Measurements from ENCODE around the gene TP73.

TP73 gene

DNA sequence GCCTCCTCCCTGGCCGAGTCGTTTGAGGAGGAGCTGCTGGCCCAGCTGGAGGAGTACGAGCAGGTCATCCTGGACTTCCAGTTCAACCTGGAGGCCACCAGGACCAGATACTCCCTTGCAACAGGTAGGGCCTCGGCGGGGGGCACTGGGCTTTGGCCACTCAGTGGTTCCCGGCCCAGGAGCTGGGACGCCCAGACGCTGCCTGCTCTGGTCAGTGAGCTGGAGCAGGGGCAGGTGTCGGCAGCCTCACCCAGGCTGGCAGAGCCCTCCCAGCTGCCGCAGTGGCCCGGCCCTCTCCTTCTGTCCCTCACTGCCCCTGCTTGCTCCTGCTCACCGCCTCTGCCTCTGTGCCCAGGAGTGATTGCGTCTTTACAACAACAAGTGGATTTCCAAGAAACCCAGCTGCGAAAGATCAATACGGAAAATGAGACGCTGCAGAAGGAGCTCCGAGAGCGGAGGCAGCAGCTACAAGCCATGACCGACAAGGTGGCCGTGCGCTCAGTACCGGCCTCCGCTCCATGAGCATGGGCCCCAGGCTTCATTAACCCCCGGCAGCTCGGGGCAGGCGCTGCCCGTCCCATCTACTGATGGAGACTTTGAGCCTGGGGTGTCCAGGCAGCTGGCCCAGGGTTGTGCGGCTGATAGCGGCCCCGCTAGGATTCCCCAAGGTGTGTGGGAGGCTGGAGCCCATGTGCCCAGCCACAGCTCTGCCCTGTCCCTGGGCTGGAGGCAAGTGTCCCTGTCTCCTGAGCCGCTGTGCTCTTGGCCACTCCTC, 111.2 kb downstream of the TP73 start:
- ChIA-PET CTCF (no interaction called here), POLR2A (no interaction called here)
- no peak for DNase-seq (ENCODE audit: extremely low spot score)
- TF ChIP-seq L3MBTL2 (conservative IDR thresholded peaks at IDR 0.05): no peak
- no peak for TF ChIP-seq BHLHE40 (IDR thresholded peaks at IDR 0.05; ENCODE audit: borderline replicate concordance)
- TF ChIP-seq, protein P1, sequence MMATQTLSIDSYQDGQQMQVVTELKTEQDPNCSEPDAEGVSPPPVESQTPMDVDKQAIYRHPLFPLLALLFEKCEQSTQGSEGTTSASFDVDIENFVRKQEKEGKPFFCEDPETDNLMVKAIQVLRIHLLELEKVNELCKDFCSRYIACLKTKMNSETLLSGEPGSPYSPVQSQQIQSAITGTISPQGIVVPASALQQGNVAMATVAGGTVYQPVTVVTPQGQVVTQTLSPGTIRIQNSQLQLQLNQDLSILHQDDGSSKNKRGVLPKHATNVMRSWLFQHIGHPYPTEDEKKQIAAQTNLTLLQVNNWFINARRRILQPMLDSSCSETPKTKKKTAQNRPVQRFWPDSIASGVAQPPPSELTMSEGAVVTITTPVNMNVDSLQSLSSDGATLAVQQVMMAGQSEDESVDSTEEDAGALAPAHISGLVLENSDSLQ (IDR thresholded peaks at IDR 0.05): no peak
- no peak for TF ChIP-seq HDGF (IDR thresholded peaks at IDR 0.05; ENCODE audit: borderline replicate concordance)
- no peak for TF ChIP-seq FOXA1 (IDR thresholded peaks at IDR 0.05)
- no peak for TF ChIP-seq ZNF384 (IDR thresholded peaks at IDR 0.05)
- no peak for TF ChIP-seq SUZ12 (IDR thresholded peaks at IDR 0.05)
- no peak for TF ChIP-seq ARNT (IDR thresholded peaks at IDR 0.05)
- TF ChIP-seq FOXK2 (IDR thresholded peaks at IDR 0.05): no peak
- no peak for TF ChIP-seq ELF4 (IDR thresholded peaks at IDR 0.05)
- no peak for TF ChIP-seq NFRKB (IDR thresholded peaks at IDR 0.05)
- no peak for TF ChIP-seq TARDBP (IDR thresholded peaks at IDR 0.05)

DNA sequence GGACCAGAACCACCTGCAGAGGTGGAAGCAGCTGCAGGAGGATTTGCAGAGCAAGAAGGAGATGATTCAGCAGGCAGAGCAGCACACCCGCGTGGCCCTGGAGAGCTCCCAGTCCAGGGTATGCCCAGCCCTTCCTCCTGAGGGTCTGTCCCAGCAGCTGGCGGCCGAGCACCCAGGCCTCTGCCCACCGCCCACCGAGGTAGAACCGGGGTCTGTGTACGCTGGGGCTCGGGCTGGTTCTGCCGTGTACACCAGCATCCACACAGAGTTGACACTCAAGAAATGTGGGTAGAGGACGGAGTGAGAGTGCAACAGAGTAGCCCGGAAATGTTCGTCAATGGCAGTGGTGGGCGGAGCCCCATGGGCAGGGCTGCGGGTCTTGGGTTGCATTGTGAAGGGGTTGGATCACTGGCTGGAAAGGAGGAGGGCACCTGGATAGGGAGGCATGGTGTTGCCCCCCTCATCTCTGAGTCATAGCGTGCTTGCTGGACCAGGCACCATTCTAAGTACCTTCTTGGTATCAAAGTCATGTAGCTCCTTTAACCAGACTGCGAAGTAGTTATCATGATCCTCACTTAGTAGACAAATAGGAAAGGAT, 115.1 kb downstream of the TP73 start:
- no peak for DNase-seq (ENCODE audit: extremely low spot score)
- TF ChIP-seq FOXA1 (IDR thresholded peaks at IDR 0.05): no peak
- POLR2A ChIA-PET: interaction anchor here (1.1 kb wide), 1 partner anchor 12 kb away, joined by 4 read pairs; no protein-coding TSS in a partner anchor
- CTCF ChIA-PET: interaction anchor here (0.6 to 0.7 kb wide), 2 partner anchors 30 to 1895 kb away, joined by 3 read pairs; no protein-coding TSS in a partner anchor

DNA sequence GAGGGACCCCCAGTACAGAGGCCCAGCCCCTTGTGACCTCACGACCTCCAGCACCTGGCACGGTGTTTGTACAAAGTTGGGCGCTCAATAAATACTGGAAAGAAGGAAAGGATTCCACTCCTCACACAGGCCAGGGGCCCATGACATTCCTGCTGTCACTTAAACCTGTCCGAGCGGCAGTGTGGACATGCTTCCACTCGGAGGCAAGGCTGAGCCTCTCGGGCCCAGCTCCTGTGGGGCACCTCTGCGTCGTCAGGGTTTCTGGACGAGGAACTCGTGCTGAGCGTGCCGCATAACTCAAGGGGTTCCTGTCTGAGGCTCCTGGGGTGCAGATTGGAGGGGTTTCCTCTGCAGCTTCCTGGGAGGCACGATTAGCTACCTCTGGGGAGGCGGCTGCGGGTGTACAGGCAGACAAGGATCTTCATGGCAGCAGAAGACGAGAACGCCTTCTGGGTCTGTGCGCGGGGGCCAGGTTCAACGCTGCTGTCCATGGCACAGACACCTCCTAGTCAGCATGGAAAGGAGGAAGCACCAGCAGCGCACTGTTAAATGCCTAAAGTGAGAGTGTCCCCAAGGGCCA, 116.6 kb downstream of the TP73 start:
- TF ChIP-seq FOXK2 (IDR thresholded peaks at IDR 0.05) (no peak), TARDBP (IDR thresholded peaks at IDR 0.05) (no peak)
- no peak for DNase-seq (ENCODE audit: extremely low spot score)
- ChIA-PET CTCF (interaction anchor here (0.5 kb wide), 1 partner anchor 241 kb away, joined by 5 read pairs; no protein-coding TSS in a partner anchor), POLR2A (interaction anchor here (3.0 kb wide), 1 partner anchor 27 kb away, joined by 11 read pairs; the partner anchor contains the start of gene LRRC47)

DNA sequence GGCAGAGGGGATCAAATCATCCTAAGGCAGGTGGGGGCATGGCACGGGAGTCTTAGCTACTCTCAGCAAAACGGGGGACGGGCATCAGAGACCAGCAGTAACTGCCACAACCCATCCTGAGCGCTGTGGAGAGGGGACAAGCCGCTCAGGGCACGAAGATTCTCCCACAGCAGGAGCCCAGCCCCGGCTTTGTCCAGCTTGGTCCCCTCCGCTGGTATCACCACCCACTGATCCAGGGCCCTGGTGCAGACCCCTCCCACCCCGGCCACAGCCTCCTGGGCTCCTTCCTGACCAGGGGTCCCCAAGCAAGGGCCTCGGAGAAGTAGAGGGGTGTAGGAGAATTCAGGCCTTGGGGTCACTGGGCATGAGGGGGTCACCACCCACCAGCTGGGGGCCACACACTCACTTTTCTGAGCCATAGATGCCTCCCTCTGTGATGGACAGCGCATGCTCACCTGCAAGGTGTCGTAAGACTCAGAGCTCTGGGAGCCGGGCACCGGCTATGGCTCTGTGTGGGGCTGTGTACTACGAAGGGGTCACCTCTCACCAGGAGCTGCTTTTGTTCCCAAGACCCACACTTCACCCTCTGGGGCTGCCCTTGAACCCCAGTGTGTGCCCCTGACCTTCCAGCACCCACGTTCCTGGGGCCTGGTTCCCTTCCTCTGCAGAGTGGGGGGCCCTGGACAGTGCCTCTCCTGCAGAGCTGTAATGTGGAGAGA, 117.9 kb downstream of the TP73 start:
- CTCF ChIA-PET: interaction anchor here (0.6 kb wide), 1 partner anchor 255 kb away, joined by 3 read pairs; no protein-coding TSS in a partner anchor
- POLR2A ChIA-PET: interaction anchor here (1.5 to 3.0 kb wide), 2 partner anchors 9 to 26 kb away, joined by 5 to 11 read pairs; partner anchors contain the start of gene LRRC47
- DNase-seq (ENCODE audit: extremely low spot score): no peak
- TF ChIP-seq, protein P1 (IDR thresholded peaks at IDR 0.05): no peak
- no peak for TF ChIP-seq FOXA1 (IDR thresholded peaks at IDR 0.05)
- no peak for TF ChIP-seq BHLHE40 (IDR thresholded peaks at IDR 0.05; ENCODE audit: borderline replicate concordance)
- TF ChIP-seq NFRKB (IDR thresholded peaks at IDR 0.05): no peak
- no peak for TF ChIP-seq LEF1 (IDR thresholded peaks at IDR 0.05; ENCODE audit: borderline replicate concordance)
- no peak for TF ChIP-seq ZNF384 (IDR thresholded peaks at IDR 0.05)
- TF ChIP-seq FOXK2 (IDR thresholded peaks at IDR 0.05): no peak
- TF ChIP-seq CTBP1 (IDR thresholded peaks at IDR 0.05; ENCODE audit: borderline replicate concordance): no peak
- TF ChIP-seq TARDBP (IDR thresholded peaks at IDR 0.05): no peak
- TF ChIP-seq FOXM1 (IDR thresholded peaks at IDR 0.05; ENCODE audit: borderline replicate concordance): no peak
- no peak for TF ChIP-seq L3MBTL2 (conservative IDR thresholded peaks at IDR 0.05)
- no peak for TF ChIP-seq ELF4 (IDR thresholded peaks at IDR 0.05)
- TF ChIP-seq ARNT (IDR thresholded peaks at IDR 0.05): no peak
- TF ChIP-seq SP1 (IDR thresholded peaks at IDR 0.05): no peak
- TF ChIP-seq SUZ12 (IDR thresholded peaks at IDR 0.05): no peak
- no peak for TF ChIP-seq HDGF (IDR thresholded peaks at IDR 0.05; ENCODE audit: borderline replicate concordance)

DNA sequence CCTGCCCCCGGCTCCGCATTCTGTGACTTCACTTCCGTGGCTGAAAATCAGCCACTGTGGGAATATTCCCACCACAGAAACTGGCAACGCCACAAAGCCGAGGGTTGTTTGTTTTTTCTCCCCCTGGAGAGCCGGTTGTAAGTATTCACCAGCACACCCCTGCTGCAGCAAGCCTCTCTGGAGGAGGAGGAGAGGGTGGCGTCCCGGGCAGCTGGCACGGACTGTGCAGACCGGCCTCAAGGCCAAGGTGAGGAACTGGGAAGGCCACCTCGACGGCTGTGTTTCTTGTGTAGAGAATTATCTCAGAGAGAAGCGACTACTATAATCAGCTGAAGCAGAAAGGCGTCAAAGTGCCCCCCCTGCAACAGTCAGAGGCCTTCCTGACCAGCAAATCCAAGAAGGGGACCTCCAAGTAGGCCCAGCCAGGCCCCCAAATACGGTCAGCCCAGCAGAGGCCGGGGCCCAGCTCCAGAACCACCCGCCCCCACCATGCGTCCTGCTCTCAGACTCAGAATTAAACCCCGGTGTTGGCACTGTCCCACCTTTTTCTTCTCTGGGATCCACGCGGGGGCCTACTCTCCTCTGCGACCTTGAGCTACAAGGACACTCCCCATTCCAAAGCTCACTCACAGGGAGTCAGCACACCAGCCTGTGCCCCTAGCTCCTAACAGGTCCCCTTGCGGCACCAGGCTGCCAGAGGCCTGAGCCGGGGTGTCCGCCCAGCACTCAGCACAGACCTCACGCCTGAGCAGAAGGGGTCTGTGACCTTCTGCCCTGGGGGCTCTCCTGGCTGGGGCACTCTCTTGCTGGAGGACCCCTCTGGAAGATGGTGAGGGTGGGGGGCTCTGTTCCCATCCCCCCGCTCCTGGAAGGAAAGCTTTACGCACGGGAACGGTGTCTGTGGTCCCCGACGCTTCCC, 119.1 kb downstream of the TP73 start:
- TF ChIP-seq, protein P1 (IDR thresholded peaks at IDR 0.05): no peak
- POLR2A ChIA-PET: interaction anchor here (0.6 to 3.0 kb wide), 3 partner anchors 11 to 43 kb away, joined by 3 to 11 read pairs (median 5); partner anchors contain the start of gene LRRC47
- CTCF ChIA-PET: no interaction called here
- no peak for DNase-seq (ENCODE audit: extremely low spot score)

Measured in HEK293T (cell line).